Left forelimb (tissue), 1 donor: ENCODE results near the gene TRAFD1.

Experiments used
- DNase-seq: peaks from one replicate; pipeline ENCODE4 v3.0.0-alpha.2; 2018; ENCODE audit warnings: low spot score

Gene TRAFD1

DNA sequence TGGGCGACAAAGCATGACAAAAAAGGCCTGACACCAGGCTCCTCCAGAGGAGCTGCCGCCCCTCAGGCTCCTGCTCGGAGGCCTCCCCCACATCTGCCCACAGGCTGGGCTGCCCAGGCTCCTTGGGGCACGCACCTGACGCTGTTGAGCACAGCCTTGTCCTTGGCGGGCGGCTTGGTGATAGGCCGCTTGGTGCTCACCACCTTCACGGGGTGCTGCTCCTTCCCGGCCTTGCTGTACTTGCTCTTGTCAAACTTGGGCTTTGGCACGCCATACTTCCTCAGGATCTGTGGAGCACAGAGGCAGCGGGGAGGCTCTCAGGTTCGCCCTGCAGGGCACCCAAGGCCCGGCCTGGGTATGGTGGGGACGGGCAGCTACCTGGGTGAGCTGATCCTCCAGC lies 53.4 kb downstream of the TRAFD1 start:
- peak; percentile 46 for DNase-seq

DNA sequence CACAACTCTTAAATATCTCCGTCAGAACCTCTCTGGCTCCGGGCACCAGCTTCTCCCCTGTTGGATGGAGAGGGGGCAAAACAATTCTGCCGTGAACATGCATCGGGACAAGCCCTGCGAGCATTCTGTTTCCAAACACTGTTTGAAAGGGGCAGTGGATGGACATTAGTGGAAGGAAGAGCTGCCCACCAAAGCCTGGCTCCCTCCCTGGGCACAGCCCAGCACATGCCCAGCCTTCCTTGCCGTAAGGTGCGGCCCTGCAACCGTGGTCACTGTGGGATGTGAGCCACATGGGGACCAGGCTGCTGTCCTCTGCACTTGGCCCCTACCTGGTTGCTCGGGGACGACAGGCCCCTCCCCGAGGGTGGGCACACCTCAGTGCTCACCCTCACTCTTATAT lies 54.0 kb downstream of the TRAFD1 start:
- DNase-seq, result peak; percentile 48

DNA sequence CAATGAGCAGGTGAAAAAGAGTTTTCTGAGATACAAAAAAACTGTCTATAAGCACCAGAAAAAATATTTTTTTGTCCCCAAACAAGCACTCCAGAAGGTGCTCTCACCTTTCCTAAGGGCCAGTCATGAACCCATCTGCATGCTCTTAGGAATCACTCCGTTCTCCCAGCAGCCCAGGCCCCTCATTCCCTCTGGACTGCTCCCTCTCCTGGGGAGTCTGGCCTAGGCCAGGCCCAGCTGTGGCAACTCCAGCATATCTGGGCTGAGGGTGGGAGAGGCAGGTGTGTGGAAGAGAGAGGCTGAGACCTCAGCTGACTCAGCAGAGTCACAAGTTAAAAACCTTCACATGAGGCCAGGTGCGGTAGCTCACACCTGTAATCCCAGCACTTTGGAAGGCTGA lies 54.6 kb downstream of the TRAFD1 start:
- DNase-seq, result peak; percentile 42

DNA sequence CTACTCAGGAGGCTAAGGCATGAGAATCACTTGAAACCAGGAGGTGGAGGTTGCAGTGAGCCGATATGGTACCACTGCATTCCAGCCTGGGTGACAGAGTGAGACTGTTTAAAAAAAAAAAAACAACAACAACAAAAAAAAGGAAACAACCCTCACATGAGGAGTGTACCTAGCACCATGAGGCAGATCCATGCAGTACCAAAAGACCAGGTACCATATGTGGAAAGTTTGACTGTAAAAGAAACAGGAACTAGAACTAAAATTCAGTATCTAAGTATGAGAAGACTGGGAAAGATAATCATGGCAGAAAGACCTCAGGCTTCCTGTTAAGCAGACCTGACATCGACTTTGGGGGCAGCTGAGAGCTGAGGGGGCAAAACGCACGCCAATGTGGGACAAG lies 55.1 kb downstream of the TRAFD1 start:
- peak; percentile 55 for DNase-seq

DNA sequence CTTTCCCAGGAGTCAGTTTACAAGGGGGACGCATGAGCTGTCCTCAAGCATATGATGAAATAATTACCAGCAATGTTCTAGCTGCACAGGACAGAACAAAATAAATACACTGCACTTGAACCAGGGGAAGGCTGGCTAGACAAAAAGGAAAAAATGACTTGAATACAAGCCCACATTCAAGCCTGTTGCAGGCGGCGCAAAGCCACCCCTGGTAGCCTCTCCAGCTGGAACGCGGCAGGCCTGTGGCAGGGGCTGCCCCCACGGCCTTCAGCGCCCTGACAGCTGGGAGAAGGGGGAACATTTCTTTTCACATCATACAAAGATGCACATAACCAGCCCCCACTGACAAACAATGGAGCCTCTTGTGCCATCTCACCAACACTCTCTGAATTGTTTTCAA lies 57.1 kb downstream of the TRAFD1 start:
- no peak for DNase-seq

DNA sequence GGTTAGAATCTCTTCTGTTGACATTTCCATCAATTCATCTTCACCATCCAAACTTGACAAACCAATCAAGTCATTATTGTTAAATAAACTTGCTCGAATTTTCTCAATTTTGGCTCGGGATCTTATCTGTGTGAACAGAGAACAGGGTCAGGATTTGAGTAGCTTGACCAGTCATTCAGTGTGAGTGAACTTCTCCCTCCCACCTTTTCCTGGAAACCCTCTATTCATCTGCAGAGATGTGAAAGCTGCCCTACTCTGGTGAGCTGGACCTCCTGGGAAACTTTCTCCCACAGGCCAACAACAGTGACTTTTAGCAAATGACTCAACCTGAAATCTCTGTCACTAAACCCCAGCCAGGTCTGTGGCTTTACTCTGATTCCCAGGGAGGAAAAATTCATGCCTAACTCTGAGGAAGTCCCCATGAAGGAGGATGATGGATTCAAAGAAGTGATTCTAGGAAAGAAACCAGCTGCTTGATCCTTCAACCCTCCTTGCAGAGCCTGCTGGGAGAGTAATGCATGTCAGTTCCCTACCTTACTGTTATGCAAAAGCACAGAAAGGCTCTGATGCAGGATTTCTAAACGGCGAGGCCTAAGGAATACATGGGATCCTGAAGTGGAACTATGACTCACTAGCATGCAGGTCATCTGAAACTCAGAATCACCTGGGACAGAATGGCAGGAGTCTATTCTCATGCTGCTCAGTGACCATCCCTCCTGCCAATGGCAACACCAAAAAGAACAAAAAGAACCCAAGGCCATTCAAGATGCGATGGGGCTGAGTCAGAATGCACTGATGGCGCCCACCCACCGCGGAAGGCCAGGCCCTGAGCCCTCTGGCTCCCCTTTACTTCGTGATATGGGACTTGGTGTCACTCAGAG lies 58.0 kb downstream of the TRAFD1 start:
- DNase-seq, result no peak

DNA sequence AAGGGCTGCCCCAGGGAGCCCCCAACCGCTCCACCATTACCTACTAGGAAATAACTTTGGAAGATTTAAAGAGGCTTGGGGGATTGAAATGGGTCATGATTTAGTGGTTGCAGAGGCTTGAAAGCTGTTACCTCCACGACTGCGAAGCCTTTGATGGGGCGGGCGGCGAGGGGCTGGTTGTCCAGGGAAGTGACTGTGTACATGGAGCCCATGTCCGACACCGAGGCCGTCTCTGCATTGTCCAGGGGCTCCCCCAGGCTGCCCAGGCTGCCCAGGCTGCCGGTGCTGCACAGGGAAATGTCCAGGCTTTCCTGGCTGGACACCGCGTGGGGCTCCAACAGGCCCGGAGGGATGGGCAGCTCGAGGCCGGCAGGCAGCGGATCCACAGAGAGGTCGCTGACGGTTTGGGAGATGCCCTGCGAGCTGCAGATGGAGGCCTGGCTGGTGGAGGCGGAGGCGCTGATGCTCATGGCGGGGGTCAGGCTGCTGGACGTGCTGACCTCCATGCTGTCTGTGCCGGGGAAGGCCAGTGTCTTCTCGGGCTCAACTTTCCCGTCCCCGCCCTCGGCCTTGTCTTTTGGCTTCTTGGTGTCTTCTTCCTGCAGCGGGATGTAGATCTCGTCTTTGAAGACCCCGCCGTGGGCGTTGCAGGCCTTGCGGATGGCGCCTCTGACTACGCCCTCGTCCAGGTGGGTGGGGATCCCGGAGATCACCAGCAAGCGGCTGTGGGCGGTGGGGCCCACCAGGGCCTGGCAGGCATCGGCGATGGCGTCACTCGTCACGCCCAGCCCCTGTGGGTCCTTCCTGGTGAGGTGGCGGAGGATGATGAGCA lies 58.9 kb downstream of the TRAFD1 start:
- no peak for DNase-seq

DNA sequence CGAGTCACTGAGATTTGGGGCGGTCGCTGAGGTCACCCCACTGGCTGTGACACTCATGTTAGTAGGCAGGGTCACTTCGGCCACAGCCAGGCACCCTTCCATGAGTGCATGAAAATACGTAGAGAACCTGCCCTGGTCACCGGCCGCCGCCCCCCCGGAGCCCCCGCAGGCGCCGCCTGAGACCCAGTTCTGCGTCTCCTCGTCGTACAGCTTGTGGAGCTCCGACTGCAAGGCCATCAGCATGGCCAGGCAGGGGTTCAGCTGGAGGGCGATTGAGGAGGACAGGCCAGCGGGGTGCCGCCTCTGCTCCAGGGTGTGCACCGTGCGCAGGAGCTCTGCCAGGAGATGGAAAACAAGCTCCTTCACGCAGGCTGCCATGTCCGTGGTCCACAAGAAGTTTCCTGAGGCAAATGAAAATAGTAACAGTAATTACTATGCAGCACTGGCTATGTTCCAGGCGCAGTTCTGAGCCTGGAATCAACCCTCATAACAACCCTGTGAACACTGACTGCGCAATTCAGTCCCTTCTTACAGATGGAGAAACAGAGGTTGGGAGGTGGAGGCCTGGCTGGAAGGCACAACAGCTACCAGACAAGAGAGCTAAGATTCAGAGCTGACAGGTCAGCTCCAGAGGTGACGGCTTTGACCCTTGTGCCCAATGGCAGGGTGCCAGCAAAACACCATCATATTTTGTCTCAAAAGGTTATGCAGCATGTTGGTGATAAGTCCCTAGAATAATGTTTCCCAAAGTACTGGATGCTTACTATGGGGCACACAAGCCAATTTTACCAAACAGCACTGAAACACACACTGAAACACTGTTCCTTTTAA lies 59.9 kb downstream of the TRAFD1 start:
- no peak for DNase-seq

DNA sequence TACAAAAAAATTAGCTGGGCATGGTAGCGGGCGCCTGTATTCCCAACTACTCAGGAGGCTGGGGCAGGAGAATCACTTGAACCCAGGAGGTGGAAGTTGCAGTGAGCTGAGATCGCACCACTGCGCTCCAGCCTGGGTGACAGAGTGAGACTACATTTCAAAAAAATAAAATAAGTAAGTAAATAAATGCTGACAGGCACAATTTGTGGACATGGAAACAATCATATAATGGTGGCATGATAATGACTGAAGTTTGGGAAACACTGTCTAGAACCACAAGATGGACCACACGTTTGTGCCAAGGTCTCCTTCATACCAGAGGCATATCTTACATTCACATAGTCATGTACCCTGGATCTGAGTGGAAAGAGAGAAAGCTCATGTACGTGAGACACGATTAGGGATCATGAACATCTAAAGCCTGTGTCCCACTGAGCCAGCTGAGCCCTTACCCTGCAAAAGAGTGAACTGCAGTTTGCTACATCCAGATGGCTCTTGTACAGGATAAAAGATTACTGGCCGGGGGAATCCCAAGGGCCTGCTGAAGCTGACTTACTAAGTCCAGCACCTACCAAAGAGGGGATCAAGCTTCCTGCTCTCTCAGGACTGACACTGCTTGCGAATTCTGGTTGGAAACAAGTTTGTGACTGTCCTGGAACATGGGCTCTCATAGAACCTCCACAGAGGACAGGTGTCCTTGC lies 62.9 kb downstream of the TRAFD1 start:
- DNase-seq, result no peak

DNA sequence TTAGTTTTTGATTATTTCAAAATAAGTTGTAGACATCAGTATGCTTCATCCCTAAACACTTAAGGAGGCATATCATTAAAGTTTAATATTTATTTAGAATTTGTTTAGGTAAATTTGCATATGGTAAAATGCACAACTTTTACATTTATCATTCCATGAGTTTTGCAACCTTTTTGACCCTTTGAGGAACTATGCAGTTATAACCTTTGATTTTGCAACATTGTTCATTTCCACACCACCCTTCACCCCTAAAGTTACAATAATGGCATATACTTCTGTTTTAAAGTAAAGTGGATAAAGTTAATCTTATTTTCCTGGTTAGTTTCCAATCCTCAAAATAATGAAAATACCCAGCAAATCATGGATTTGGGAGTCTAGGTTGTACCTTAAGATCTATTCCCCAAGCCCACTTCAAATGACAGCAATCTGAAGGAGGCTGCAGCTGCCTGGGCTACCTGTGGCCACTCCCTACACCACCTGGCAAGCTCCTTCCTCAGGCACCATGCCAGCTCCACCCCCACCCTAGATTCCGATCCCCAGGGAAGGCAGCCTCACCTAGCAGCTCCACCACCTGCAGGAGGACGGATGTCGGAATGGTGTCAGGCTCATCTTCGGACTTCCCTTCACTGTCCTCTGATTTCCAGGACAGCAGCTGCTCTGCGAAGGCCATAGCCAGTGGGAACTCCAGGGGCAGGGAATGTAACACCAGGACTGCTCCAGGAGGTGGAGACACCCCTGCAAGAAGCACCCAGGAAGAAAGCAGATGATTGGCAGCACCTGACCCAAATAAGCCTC lies 65.1 kb downstream of the TRAFD1 start:
- DNase-seq, result no peak

DNA sequence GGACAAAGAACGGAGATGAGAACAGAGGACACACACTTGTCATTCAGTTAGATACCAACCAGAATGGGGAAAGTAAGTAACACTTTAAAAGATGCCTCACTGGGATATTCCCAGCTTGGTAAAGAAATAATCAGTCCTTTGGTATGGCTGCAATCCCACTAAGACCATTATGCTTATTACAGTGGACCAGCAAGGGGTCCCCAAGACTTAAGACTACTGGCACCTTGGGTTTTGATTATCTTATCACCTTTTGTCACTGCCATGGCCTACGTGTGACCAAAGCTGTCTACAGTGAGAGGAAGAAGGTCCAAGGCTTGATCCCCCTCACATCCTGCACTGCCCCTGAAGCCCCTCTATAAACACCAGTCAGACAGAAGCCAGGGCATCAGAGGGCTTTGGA lies 65.8 kb downstream of the TRAFD1 start:
- DNase-seq, result no peak

DNA sequence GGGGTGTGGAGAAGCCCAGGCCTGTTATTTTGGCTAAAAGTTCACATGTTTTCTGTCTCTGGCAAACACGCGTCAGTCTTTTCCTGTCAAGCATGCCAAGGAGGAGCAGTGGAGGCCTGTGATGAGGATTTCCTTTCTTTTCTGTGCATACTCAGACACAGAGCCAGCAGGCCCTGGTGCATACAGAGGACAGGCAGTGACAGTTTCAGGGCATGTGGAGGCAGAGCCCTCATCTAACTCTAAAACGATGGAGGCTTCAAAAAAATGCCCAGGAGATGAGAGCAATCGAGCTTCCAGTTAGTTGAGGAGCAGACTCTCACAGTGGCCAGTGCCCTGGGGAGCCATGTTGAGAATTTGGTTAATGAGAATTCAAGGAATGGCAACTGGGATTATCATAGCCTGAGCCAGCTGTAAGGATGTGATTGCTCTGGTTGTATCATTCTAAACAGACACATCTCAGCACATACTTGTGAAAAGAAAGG lies 66.5 kb downstream of the TRAFD1 start:
- no peak for DNase-seq

DNA sequence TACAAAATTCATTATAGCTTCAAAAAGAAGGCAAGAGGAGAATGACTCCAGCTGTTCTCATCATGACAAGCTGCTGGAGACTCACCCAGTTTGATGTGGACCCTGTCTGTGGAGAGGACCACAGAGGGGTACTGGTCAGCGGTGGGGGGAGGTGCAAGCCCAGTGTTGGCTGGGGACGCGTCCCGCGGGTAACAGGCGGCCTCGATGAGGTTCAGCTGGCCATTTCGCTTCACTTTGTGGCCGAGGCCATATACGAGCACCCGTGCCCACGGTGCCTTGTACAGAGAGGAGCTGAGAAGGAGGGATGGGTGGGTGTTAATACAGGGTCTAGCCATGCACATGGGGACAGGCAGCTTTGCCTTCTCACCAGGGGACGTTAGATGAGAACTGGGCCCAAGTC lies 67.1 kb downstream of the TRAFD1 start:
- DNase-seq, result no peak

DNA sequence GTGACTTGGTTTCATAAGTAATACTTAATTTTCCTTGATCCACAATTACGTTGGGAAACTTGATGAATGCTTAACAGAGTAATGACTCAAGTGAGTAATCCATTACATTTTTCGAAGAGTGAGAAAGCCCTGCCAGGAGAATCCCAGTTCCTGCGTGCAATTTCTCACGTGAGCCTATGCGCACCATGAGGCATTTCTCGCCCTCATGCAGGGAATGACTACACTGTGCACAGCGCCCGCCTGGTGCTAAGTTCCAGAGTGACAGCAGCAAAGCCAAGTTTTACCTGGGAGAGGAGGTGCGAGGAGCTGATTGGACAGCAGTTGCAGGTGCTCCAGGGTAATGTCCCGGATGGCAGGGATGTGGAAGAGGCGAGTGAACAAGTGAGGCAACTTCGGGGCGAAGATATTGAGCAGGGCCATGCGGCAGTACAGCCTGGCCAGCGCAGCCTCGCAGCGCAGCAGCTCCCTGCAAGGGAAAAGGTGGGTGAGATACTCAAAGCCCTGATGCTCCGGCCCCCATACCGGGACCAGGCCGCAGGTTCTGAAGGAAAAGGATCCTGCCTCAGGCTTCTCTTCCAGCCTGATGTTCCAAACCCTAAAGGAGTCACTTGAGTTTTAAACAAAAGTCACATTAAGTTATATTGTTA lies 69.4 kb downstream of the TRAFD1 start:
- DNase-seq, result no peak

DNA sequence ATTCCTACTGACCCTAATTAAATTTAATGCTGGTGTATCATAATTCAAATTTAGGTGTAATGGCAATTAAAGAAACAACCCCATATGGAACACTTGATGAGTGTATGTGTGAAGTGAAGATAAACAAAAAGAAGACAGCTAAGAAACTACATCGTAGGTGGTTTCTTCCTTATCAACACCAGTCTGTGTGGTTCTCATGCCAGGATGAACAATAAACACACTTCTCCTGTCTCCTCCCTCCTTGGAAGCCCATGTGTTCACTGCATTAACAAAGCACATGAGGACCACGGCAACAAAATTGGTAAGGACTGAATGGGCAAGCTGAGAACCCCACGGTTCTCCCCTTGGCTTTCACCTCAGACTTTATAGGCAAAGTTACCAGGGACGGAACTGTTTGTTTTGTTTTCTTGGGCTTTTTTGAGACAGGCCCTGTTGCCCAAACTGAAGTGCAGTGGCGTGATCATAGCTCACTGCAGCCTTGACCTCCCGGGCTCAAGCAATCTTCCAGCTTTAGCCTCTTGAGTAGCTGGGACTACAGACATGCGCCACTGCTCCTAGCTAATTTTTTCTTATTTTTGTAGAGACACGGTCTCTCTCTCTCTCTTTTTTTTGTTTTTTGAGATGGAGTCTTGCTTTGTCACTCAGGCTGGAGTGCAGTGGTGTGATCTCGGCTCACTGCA lies 71.0 kb downstream of the TRAFD1 start:
- no peak for DNase-seq

DNA sequence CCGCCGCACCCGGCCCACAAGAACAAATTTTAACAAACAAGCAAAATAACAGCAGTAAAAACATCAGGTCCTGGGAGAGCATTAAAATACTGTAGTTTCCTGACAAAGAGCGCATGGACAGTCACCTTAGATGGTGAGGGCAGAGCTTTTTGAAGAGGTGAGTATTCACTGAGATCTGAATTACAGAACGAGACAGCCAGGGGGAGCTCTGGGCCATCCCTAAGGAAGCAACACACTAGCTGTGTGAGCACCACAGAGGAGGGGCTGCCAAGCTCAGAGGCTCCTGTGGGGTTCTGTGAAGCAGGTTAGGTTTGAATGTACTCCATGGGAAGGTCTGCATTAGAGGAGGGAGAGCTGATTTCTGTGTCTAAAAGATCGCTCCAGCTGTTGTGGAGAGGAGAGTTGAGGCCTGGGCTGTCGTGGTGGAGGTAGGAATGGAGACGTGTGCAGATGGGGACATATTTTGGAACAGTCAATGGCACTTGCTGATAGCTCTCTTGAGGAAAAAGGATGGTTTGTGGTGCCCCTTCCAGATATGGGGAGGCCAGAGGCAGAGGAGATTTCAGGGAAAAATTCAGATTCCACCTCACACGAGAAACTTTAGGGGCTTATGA lies 72.9 kb downstream of the TRAFD1 start:
- DNase-seq, result no peak

DNA sequence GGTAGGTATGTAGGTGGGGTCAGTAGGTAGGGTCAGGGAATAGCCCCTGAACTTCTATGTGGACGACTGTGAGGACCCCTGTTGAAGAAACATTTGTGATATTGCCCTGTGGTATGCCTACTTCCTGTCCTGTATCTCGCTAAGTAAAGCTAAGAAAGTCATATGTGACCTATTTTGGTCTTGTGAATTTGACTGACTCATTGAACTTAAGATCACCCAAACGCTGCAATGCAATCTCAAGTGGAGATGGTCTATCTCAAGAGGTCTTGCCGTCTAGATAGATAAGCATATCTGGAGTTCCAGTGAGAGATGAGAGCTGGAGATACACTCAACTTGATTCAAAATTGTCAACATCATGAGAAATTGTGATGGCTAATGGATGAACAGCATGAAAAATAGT lies 73.8 kb downstream of the TRAFD1 start:
- DNase-seq, result no peak
